ENCODE measurements around the gene SWT1.
"Not testable (repeated sequence)": the region's sequence is repeated elsewhere in the genome, so short reads cannot be mapped to it uniquely, and the experiment has no call there.

SWT1 gene

GRCh38 chr1:185170291-185170848, 13.4 kb downstream of the SWT1 start:
- FAIRE-seq (no peak), DNase-seq (ENCODE audit: low spot score) (peak; percentile 38)

- FAIRE-seq = no peak
- no peak for DNase-seq (ENCODE audit: low spot score)
Observed at GRCh38 chr1:185193756-185194155, 36.8 kb downstream of the SWT1 start.

GRCh38 chr1:185198712-185199111, 41.7 kb downstream of the SWT1 start:
- DNase-seq (ENCODE audit: low spot score); FAIRE-seq: not testable (repeated sequence)

GRCh38 chr1:185200889-185201288, 43.9 kb downstream of the SWT1 start:
- no peak for DNase-seq (ENCODE audit: low spot score)
- no peak for FAIRE-seq

GRCh38 chr1:185207170-185207569, 50.2 kb downstream of the SWT1 start:
- no peak for FAIRE-seq
- no peak for DNase-seq (ENCODE audit: low spot score)

GRCh38 chr1:185207980-185208602, 51.1 kb downstream of the SWT1 start:
- DNase-seq (ENCODE audit: low spot score) (no peak), FAIRE-seq (no peak)

- no peak for FAIRE-seq
- no peak for DNase-seq (ENCODE audit: low spot score)
Observed at GRCh38 chr1:185208626-185209180, 51.7 kb downstream of the SWT1 start.

- DNase-seq (ENCODE audit: low spot score); FAIRE-seq: not testable (repeated sequence)
Observed at GRCh38 chr1:185209357-185209756, 52.4 kb downstream of the SWT1 start.

GRCh38 chr1:185213091-185213490, 56.1 kb downstream of the SWT1 start:
- no peak for FAIRE-seq
- DNase-seq (ENCODE audit: low spot score) = no peak

GRCh38 chr1:185215911-185216310, 58.9 kb downstream of the SWT1 start:
- DNase-seq (ENCODE audit: low spot score) (no peak), FAIRE-seq (no peak)

GRCh38 chr1:185224132-185224531, 67.2 kb downstream of the SWT1 start:
- DNase-seq (ENCODE audit: low spot score) (no peak), FAIRE-seq (no peak)

- no peak for DNase-seq (ENCODE audit: low spot score)
- no peak for FAIRE-seq
Observed at GRCh38 chr1:185227161-185227560, 70.2 kb downstream of the SWT1 start.

GRCh38 chr1:185228979-185229378, 72.0 kb downstream of the SWT1 start:
- FAIRE-seq (no peak), DNase-seq (ENCODE audit: low spot score) (no peak)

GRCh38 chr1:185229981-185230380, 73.0 kb downstream of the SWT1 start:
- DNase-seq (ENCODE audit: low spot score) = no peak
- FAIRE-seq = no peak

- FAIRE-seq (no peak), DNase-seq (ENCODE audit: low spot score) (no peak)
Observed at GRCh38 chr1:185232874-185233273, 75.9 kb downstream of the SWT1 start.

GRCh38 chr1:185234183-185234582, 77.2 kb downstream of the SWT1 start:
- not testable (repeated sequence) for FAIRE-seq; DNase-seq (ENCODE audit: low spot score)

- FAIRE-seq; DNase-seq (ENCODE audit: low spot score): not testable (repeated sequence)
Observed at GRCh38 chr1:185237176-185237575, 80.2 kb downstream of the SWT1 start.

GRCh38 chr1:185237661-185238060, 80.7 kb downstream of the SWT1 start:
- FAIRE-seq (no peak), DNase-seq (ENCODE audit: low spot score) (no peak)

GRCh38 chr1:185238447-185238846, 81.5 kb downstream of the SWT1 start:
- DNase-seq (ENCODE audit: low spot score) = peak; percentile 24
- peak; percentile 72 for FAIRE-seq

- no peak for FAIRE-seq
- no peak for DNase-seq (ENCODE audit: low spot score)
Observed at GRCh38 chr1:185239861-185240260, 82.9 kb downstream of the SWT1 start.

- no peak for DNase-seq (ENCODE audit: low spot score)
- FAIRE-seq = no peak
Observed at GRCh38 chr1:185241127-185241526, 84.2 kb downstream of the SWT1 start.

- FAIRE-seq (peak; percentile 92), DNase-seq (ENCODE audit: low spot score) (peak; percentile 49)
Observed at GRCh38 chr1:185244015-185244747, 87.2 kb downstream of the SWT1 start.
